K562 (cell line): Measurements from ENCODE around the gene CMSS1. TPM values are rescaled to one million over a fixed set of nuclear protein-coding genes. Genes with fewer than 3 reads are reported as not detected.

Source experiments
- ASH1L ChIP-seq: fragments of 450-650 bp; IDR thresholded peaks from 2 replicates; pipeline ENCODE4 v1.6.1; 2018; ENCODE audit warnings: borderline replicate concordance, mild to moderate bottlenecking, low read depth; ENCODE audit not compliant: partially characterized antibody
- CCAR2 ChIP-seq: fragments of 200-400 bp; formaldehyde crosslinking; IDR thresholded peaks from 2 replicates; pipeline ENCODE4 v1.6.1; 2017; ENCODE audit warnings: mild to moderate bottlenecking, low read depth, low read length
- CHD2 ChIP-seq: IDR thresholded peaks from 2 replicates; pipeline ENCODE4 v1.6.1; 2011; ENCODE audit warnings: low read depth, low read length
- CHD4 ChIP-seq: fragments of 200-600 bp; sonication (generic); IDR thresholded peaks from 3 replicates; pipeline ENCODE4 v1.6.1; 2012; ENCODE audit warnings: low read depth, mild to moderate bottlenecking, mixed read lengths, low read length, inconsistent platforms; ENCODE audit not compliant: insufficient read depth, insufficient replicate concordance, poor library complexity, severe bottlenecking
- CREB3 ChIP-seq: fragments of 450-650 bp; conservative IDR thresholded peaks from 2 replicates; pipeline ENCODE4 v1.6.1; 2016; ENCODE audit warnings: missing genetic modification characterization, low read depth, mild to moderate bottlenecking, missing compliant biosample characterization, moderate library complexity
- EP300 ChIP-seq: IDR thresholded peaks from 2 replicates; pipeline ENCODE4 v1.6.1; 2012; ENCODE audit warnings: low read length, improper control_type of control experiment
- ETS1 ChIP-seq: conservative IDR thresholded peaks from 2 replicates; pipeline ENCODE4 v1.6.1; 2011; ENCODE audit warnings: low read depth, mild to moderate bottlenecking, low read length; ENCODE audit not compliant: control insufficient read depth
- FOXP1 ChIP-seq: sonication (generic); formaldehyde crosslinking; IDR thresholded peaks from 2 replicates; pipeline ENCODE4 v1.8.0; 2022; ENCODE audit warnings: mild to moderate bottlenecking, missing genetic modification reagents
- IFI16 ChIP-seq: fragments of 250-450 bp; sonication (Bioruptor Pico); IDR thresholded peaks from 2 replicates; pipeline ENCODE4 v2.1.2; 2022; ENCODE audit warnings: mild to moderate bottlenecking, inconsistent platforms
- MAZ ChIP-seq, 2 experiments: fragments of 450-650 bp in 1 of 2; sonication (generic) in 1 of 2; formaldehyde crosslinking; IDR thresholded peaks in 1 of 2; conservative IDR thresholded peaks in 1 of 2; 2 replicates each; pipeline versions ENCODE4 v1.4.0 to v1.5.0; 2020; ENCODE audit warnings: mild to moderate bottlenecking in 1 of 2, missing genetic modification reagents in 1 of 2
- MCM3 ChIP-seq: fragments of 450-650 bp; IDR thresholded peaks from 2 replicates; pipeline ENCODE4 v1.6.1; 2016
- MEF2D ChIP-seq: conservative IDR thresholded peaks from 2 replicates; pipeline ENCODE4 v1.6.1; 2016; ENCODE audit warnings: low read depth, missing genetic modification characterization, missing compliant biosample characterization
- OTX1 ChIP-seq: fragments of 450-650 bp; formaldehyde crosslinking; IDR thresholded peaks from 2 replicates; pipeline ENCODE4 v1.4.0; 2022; ENCODE audit warnings: mild to moderate bottlenecking
- POLR3G ChIP-seq: IDR thresholded peaks from 2 replicates; pipeline ENCODE4 v1.6.1; 2011; ENCODE audit not compliant: insufficient read length, insufficient replicate concordance; ENCODE audit errors: extremely low read depth
- RCOR1 ChIP-seq, 2 experiments: IDR thresholded peaks; 2 replicates each; pipeline ENCODE4 v1.6.1; 2012; ENCODE audit warnings: low read depth in 2 of 2, low read length in 2 of 2, borderline replicate concordance in 1 of 2, improper control_type of control experiment in 1 of 2
- SAFB ChIP-seq: fragments of 200-400 bp; formaldehyde crosslinking; IDR thresholded peaks from 2 replicates; pipeline ENCODE4 v1.6.1; 2017; ENCODE audit warnings: low read depth, low read length, borderline replicate concordance
- SAFB2 ChIP-seq: fragments of 200-400 bp; formaldehyde crosslinking; IDR thresholded peaks from 2 replicates; pipeline ENCODE4 v1.6.1; 2018; ENCODE audit warnings: borderline replicate concordance, low read length, low read depth, moderate library complexity; ENCODE audit not compliant: severe bottlenecking
- SETDB1 ChIP-seq: IDR thresholded peaks from one replicate; pipeline ENCODE4 v1.6.1; 2012; ENCODE audit warnings: low read length, control low read depth, inconsistent platforms
- SMARCA4 ChIP-seq: fragments of 450-650 bp; IDR thresholded peaks from 2 replicates; pipeline ENCODE4 v1.6.1; 2016
- SMC3 ChIP-seq: conservative IDR thresholded peaks from 2 replicates; pipeline ENCODE4 v1.6.1; 2011; ENCODE audit warnings: low read depth, low read length, improper control_type of control experiment; ENCODE audit not compliant: insufficient read depth
- SP2 ChIP-seq: IDR thresholded peaks from 2 replicates; pipeline ENCODE4 v1.6.1; 2011; ENCODE audit warnings: mild to moderate bottlenecking, low read depth, low read length, moderate library complexity; ENCODE audit not compliant: poor library complexity, severe bottlenecking; ENCODE audit errors: extremely low read depth
- STAT5B ChIP-seq: fragments of 250-450 bp; sonication (Bioruptor Pico); IDR thresholded peaks from 2 replicates; pipeline ENCODE4 v1.8.0; 2021; ENCODE audit warnings: mild to moderate bottlenecking, inconsistent platforms
- TBL1XR1 ChIP-seq, 2 experiments: IDR thresholded peaks; 2 replicates each; pipeline ENCODE4 v1.6.1; 2012; ENCODE audit warnings: improper control_type of control experiment in 2 of 2, low read length in 2 of 2, mild to moderate bottlenecking in 1 of 2
- ZNF165 ChIP-seq: fragments of 250-450 bp; sonication (Bioruptor Pico); IDR thresholded peaks from 2 replicates; pipeline ENCODE4 v1.4.0; 2020; ENCODE audit warnings: borderline replicate concordance
- polyA plus RNA-seq, 8 experiments: library from polyadenylated mRNA; depleted of rRNA in 4 of 8; stranded (reverse) in 5 of 8; unstranded in 3 of 8; fragments of >200 nt; fragmentation: Nextera tagmentation in 2 of 8; fragmentation: Illumina TruSeq in 1 of 8; extraction: Ambion mirVana in 2 of 8; extraction: Trizol in 1 of 8; gene quantifications; 2 replicates each; pipeline versions ENCODE4 v1.2.1 to v1.2.3, GENCODE V29; 2011 to 2014; ENCODE audit warnings: inconsistent platforms in 1 of 8, missing spikeins in 1 of 8
- total RNA-seq, 7 experiments: library from RNA; depleted of rRNA in 6 of 7; stranded (reverse); fragments of >200 nt in 6 of 7; fragmentation: Illumina TruSeq in 2 of 7; extraction: Trizol in 2 of 7; gene quantifications; 2 replicates each; pipeline versions ENCODE4 v1.2.1 to v1.2.3, GENCODE V29; 2011 to 2021; ENCODE audit warnings: low replicate concordance in 1 of 7

The CMSS1 gene
- total and polyA plus RNA-seq, 9 of the 15 experiments (the other 6 are each of a cell fraction or from before 2014, with no cell fraction given), result 46.9 to 109 (median 72.3) TPM

DNA sequence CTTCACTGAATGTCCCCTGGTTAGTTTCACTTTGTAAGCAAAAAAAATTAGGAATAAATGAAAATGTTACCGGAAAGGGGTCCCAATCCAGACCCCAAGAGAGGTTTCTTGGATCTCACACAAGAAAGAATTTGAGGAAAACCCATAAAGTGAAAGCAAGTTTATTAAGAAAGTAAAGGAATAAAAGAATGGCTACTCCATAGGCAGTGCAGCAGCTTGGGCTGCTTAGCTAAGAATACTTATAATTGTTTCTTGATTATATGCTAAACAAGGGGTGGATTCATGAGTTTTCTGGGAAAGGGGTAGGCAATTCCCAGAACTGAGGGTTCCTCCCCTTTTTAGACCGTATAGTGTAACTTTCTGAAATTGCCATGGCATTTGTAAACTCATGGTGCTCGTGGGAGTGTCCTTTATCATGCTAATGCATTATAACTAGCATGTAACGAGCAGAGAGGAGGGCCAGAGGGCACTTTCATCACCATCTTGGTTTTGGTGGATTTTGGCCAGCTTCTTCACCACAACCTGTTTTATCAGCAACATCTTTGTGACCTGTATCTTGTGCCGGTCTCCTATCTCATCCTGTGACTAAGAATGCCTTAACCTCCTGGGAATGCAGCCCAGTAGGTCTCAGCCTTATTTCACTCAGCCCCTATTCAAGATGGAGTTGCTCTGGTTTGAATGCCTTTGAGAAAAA, 41.0 kb upstream of the CMSS1 start (continued):
- TF ChIP-seq ETS1, result no peak
- no peak for TF ChIP-seq SETDB1
- peak; percentile 100 for TF ChIP-seq CREB3
- no peak for TF ChIP-seq CHD2
- TF ChIP-seq SP2, result no peak
- no peak for TF ChIP-seq SMARCA4
- TF ChIP-seq POLR3G, result no peak
- TF ChIP-seq SAFB2, result no peak
- TF ChIP-seq FOXP1 (CRISPR knock-in tag), result no peak
- TF ChIP-seq CHD4, result no peak
- TF ChIP-seq MAZ (CRISPR knock-in tag; conservative IDR thresholded peaks at IDR 0.05 in 1 of 2, IDR thresholded peaks at IDR 0.05 in 1 of 2), result peak; percentile 40 to 99; a peak in 3 of 4 replicates
- TF ChIP-seq SMC3, result no peak
- peak; percentile 93 for TF ChIP-seq STAT5B (CRISPR knock-in tag)
- peak; percentile 96 for TF ChIP-seq IFI16
- peak; percentile 99 for TF ChIP-seq ZNF165 (CRISPR knock-in tag)
- TF ChIP-seq EP300, result peak; percentile 82
- TF ChIP-seq CCAR2, result no peak
- TF ChIP-seq TBL1XR1 (IDR thresholded peaks at IDR 0.05; ENCODE audit: low read length in 2 of 2), result no peak
- TF ChIP-seq ASH1L, result no peak
- TF ChIP-seq MEF2D (tag), result peak; percentile 99
- no peak for TF ChIP-seq RCOR1 (IDR thresholded peaks at IDR 0.05; ENCODE audit: borderline replicate concordance in 1 of 2, low read depth in 2 of 2, low read length in 2 of 2)
- peak; percentile 100 for TF ChIP-seq OTX1
- no peak for TF ChIP-seq MCM3
- no peak for TF ChIP-seq SAFB
